AG08396 (cell line): ENCODE measurements around the gene EP400.
"Not testable (repeated sequence)": the region's sequence is repeated elsewhere in the genome, so short reads cannot be mapped to it uniquely, and the experiment has no call there.

Experiments
- DNase-seq: peaks from one replicate; pipeline ENCODE4 v3.0.0; 2012; ENCODE audit warnings: low spot score, mixed read lengths

EP400 gene

GRCh38 chr12:132066749-132067148 lies 117.0 kb downstream of the EP400 start:
- DNase-seq: no peak

- no peak for DNase-seq
These were observed 117.4 kb downstream of the EP400 start for GRCh38 chr12:132067182-132067581.

GRCh38 chr12:132068250-132068649 lies 118.5 kb downstream of the EP400 start:
- DNase-seq: no peak

- DNase-seq: no peak
These were observed 119.7 kb downstream of the EP400 start for GRCh38 chr12:132069336-132069985.

GRCh38 chr12:132070298-132070697 lies 120.6 kb downstream of the EP400 start:
- DNase-seq: no peak

- DNase-seq: no peak
These were observed 121.5 kb downstream of the EP400 start for GRCh38 chr12:132071040-132071810.

GRCh38 chr12:132071830-132072384 lies 122.2 kb downstream of the EP400 start:
- DNase-seq: no peak

GRCh38 chr12:132074216-132074615 lies 124.5 kb downstream of the EP400 start:
- DNase-seq: no peak

GRCh38 chr12:132075026-132075713 lies 125.4 kb downstream of the EP400 start:
- no peak for DNase-seq

GRCh38 chr12:132075714-132076553 lies 126.2 kb downstream of the EP400 start:
- no peak for DNase-seq

- DNase-seq: no peak
These were observed 127.0 kb downstream of the EP400 start for GRCh38 chr12:132076711-132077110.

GRCh38 chr12:132077322-132078100 lies 127.8 kb downstream of the EP400 start:
- no peak for DNase-seq

GRCh38 chr12:132078190-132078589 lies 128.4 kb downstream of the EP400 start:
- peak; percentile 84 for DNase-seq

GRCh38 chr12:132079200-132079599 lies 129.5 kb downstream of the EP400 start:
- no peak for DNase-seq

GRCh38 chr12:132079695-132080094 lies 130.0 kb downstream of the EP400 start:
- DNase-seq: no peak

GRCh38 chr12:132080515-132080914 lies 130.8 kb downstream of the EP400 start:
- DNase-seq: not testable (repeated sequence)

GRCh38 chr12:132081423-132081822 lies 131.7 kb downstream of the EP400 start:
- no peak for DNase-seq

GRCh38 chr12:132083614-132083940 lies 133.8 kb downstream of the EP400 start:
- DNase-seq: no peak

- peak; percentile 100 for DNase-seq
These were observed 134.3 kb downstream of the EP400 start for GRCh38 chr12:132083941-132084620.

- peak; percentile 82 for DNase-seq
These were observed 135.0 kb downstream of the EP400 start for GRCh38 chr12:132084621-132085290.
